Mesothelial cell of epicardium (in vitro differentiated cells): Measurements from ENCODE around the gene SMOC2. TPM values are rescaled to one million over a fixed set of nuclear protein-coding genes. Genes with fewer than 3 reads are reported as not detected.
"Not testable (repeated sequence)": the region's sequence is repeated elsewhere in the genome, so short reads cannot be mapped to it uniquely, and the experiment has no call there.

Experiments
- DNase-seq, 2 experiments: peaks; one replicate each; pipeline ENCODE4 v3.0.0; 2021; ENCODE audit warnings: low spot score in 2 of 2; ENCODE audit not compliant: unreplicated experiment in 2 of 2
- H3K27ac Mint-ChIP-seq: 2 replicates; pipeline ENCODE4 v1.8.0; 2021; ENCODE audit warnings: mixed read lengths
- H3K27me3 Mint-ChIP-seq: 2 replicates; pipeline ENCODE4 v1.8.0; 2021; ENCODE audit warnings: low read depth, mixed read lengths
- H3K36me3 Mint-ChIP-seq: 2 replicates; pipeline ENCODE4 v1.8.0; 2021; ENCODE audit warnings: mixed read lengths
- H3K4me1 Mint-ChIP-seq: 2 replicates; pipeline ENCODE4 v1.8.0; 2021; ENCODE audit warnings: mixed read lengths
- H3K4me3 Mint-ChIP-seq: 2 replicates; pipeline ENCODE4 v1.8.0; 2021; ENCODE audit warnings: mild to moderate bottlenecking, moderate library complexity, mixed read lengths
- H3K9me3 Mint-ChIP-seq: 2 replicates; pipeline ENCODE4 v1.8.0; 2021; ENCODE audit warnings: mixed read lengths
- CTCF ChIP-seq: fragments of 200-600 bp; sonication (generic); IDR thresholded peaks from one replicate; pipeline ENCODE4 v1.5.0; 2021; ENCODE audit warnings: antibody characterized with exemption; ENCODE audit not compliant: unreplicated experiment
- total RNA-seq: library from RNA; stranded (reverse); gene quantifications from 3 replicates; pipeline ENCODE4 v1.2.1, GENCODE V29; 2021

Gene SMOC2
- total RNA-seq, 1 donor from 2014 or later: 4.4 TPM

DNA sequence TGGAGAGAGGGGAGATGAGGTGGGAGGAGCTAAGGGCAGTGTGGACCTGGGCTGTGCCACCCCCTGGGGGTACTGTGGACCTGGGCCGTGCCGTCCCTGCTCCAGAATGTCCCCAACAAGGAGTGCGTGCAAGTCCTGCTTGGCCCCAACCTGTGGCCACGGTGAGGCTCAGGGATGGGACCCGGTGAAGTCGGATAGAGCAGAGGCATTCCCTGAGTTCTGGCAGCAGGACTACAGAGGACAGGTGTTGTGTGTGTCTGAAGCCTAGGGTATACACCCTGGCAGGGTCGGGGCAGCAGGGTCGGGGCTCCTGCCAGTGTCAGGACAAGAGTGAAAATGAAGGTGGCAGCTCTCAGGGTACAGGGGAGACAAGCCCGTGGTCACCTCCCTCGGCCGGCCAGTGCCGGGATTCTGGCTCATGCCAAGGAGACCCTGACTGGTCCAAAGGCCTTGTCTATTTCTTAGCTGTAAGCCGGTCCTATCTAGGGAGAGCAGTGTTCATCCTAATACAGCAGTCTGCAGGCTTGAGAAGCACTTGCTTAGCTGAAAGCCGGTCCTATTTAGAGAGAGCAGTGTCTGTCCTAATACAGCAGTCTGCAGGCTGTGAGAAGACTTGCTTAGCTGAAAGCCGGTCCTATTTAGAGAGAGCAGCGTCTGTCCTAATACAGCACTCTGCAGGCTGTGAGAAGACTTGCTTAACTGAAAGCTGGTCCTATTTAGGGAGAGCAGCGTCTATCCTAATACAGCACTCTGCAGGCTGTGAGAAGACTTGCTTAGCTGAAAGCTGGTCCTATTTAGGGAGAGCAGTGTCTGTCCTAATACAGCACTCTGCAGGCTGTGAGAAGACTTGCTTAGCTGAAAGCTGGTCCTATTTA is 95.9 kb downstream of the SMOC2 start:
- no peak for DNase-seq
- H3K36me3 Mint-ChIP-seq: no peaks in the 10 kb centered on the region
- peak overlapping the region; percentile 34 for H3K27ac Mint-ChIP-seq
- H3K9me3 Mint-ChIP-seq: no peaks in the 10 kb centered on the region
- no peaks in the 10 kb centered on the region for H3K27me3 Mint-ChIP-seq
- H3K4me3 Mint-ChIP-seq: no peak overlapping the region
- H3K4me1 Mint-ChIP-seq: peaks cover 13% of the 10 kb centered on the region
- TF ChIP-seq CTCF: no peak

DNA sequence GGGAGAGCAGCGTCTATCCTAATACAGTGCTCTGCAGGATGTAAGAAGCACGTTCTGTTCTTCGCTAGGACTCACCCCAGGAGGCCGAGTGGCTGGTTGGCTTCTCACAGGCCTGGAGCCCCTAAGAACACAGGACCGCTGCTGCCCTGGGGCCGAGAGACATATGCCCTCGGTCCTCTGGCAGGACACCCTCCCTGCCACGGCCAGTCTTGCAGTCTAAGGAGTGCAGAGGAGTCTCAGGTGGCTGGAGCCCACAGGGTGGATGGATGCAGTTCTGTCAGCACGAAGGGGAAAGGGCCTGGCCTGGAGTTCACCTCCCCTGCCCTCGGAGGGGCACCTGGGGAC is 96.5 kb downstream of the SMOC2 start:
- peak overlapping the region; percentile 34 for H3K27ac Mint-ChIP-seq
- H3K4me1 Mint-ChIP-seq: peaks cover 16% of the 10 kb centered on the region
- H3K27me3 Mint-ChIP-seq: no peaks in the 10 kb centered on the region
- no peak overlapping the region for H3K4me3 Mint-ChIP-seq
- no peak for TF ChIP-seq CTCF
- DNase-seq: no peak
- H3K36me3 Mint-ChIP-seq: no peaks in the 10 kb centered on the region
- H3K9me3 Mint-ChIP-seq: no peaks in the 10 kb centered on the region

GRCh38 chr6:168538188-168538891 is 97.4 kb downstream of the SMOC2 start:
- H3K9me3 Mint-ChIP-seq, H3K36me3 Mint-ChIP-seq, H3K4me3 Mint-ChIP-seq, DNase-seq, H3K27me3 Mint-ChIP-seq, H3K27ac Mint-ChIP-seq: not testable (repeated sequence)
- H3K4me1 Mint-ChIP-seq: peaks cover 16% of the 10 kb centered on the region

GRCh38 chr6:168538892-168539811 is 98.2 kb downstream of the SMOC2 start:
- H3K4me1 Mint-ChIP-seq: peaks cover 16% of the 10 kb centered on the region
- TF ChIP-seq CTCF: no peak
- no peak overlapping the region for H3K4me3 Mint-ChIP-seq
- no peaks in the 10 kb centered on the region for H3K9me3 Mint-ChIP-seq
- no peaks in the 10 kb centered on the region for H3K27me3 Mint-ChIP-seq
- H3K36me3 Mint-ChIP-seq: no peaks in the 10 kb centered on the region
- no peak for DNase-seq
- H3K27ac Mint-ChIP-seq: no peak overlapping the region

GRCh38 chr6:168540713-168541291 is 99.8 kb downstream of the SMOC2 start:
- no peak for DNase-seq
- H3K4me3 Mint-ChIP-seq: no peak overlapping the region
- TF ChIP-seq CTCF: no peak
- H3K27ac Mint-ChIP-seq: peak overlapping the region; percentile 81
- no peaks in the 10 kb centered on the region for H3K27me3 Mint-ChIP-seq
- H3K36me3 Mint-ChIP-seq: no peaks in the 10 kb centered on the region
- no peaks in the 10 kb centered on the region for H3K9me3 Mint-ChIP-seq
- peaks cover 16% of the 10 kb centered on the region for H3K4me1 Mint-ChIP-seq
